Islet precursor cell (in vitro differentiated cells): ENCODE data around the gene KRTAP10-2.
"Not testable (repeated sequence)": the region's sequence is repeated elsewhere in the genome, so short reads cannot be mapped to it uniquely, and the experiment has no call there.

Experiments
- DNase-seq: peaks from one replicate; pipeline ENCODE4 v3.0.0-alpha.2; 2018

KRTAP10-2 gene

GRCh38 chr21:44566403-44566802 is 15.1 kb upstream of the KRTAP10-2 start:
- no peak for DNase-seq

- no peak for DNase-seq
Measured at GRCh38 chr21:44564886-44565598, 13.7 kb upstream of the KRTAP10-2 start.

GRCh38 chr21:44564099-44564498 is 12.8 kb upstream of the KRTAP10-2 start:
- DNase-seq: no peak

GRCh38 chr21:44558695-44559094 is 7.4 kb upstream of the KRTAP10-2 start, which contains the start of gene KRTAP10-3:
TSS of gene KRTAP10-3 (minus strand) at chr21:44558795. CDS start at chr21:44558715, 80 bp downstream.
- DNase-seq: no peak

- not testable (repeated sequence) for DNase-seq
Measured at GRCh38 chr21:44558329-44558675, 7.0 kb upstream of the KRTAP10-2 start.

GRCh38 chr21:44557491-44558328 is 6.4 kb upstream of the KRTAP10-2 start:
- no peak for DNase-seq

GRCh38 chr21:44556879-44557278 is 5.6 kb upstream of the KRTAP10-2 start:
- no peak for DNase-seq

- no peak for DNase-seq
Measured at GRCh38 chr21:44555200-44555875, 4.0 kb upstream of the KRTAP10-2 start.

GRCh38 chr21:44552681-44553080 is 1.4 kb upstream of the KRTAP10-2 start:
- DNase-seq: no peak

GRCh38 chr21:44552136-44552535 is 831 bp upstream of the KRTAP10-2 start:
- no peak for DNase-seq

GRCh38 chr21:44550807-44551206 is 498 bp downstream of the KRTAP10-2 start:
- peak; percentile 50 for DNase-seq

GRCh38 chr21:44550285-44550684 is 1.0 kb downstream of the KRTAP10-2 start:
- DNase-seq: peak; percentile 45

- DNase-seq: no peak
Measured at GRCh38 chr21:44549525-44550211, 1.6 kb downstream of the KRTAP10-2 start.

GRCh38 chr21:44548922-44549321 is 2.4 kb downstream of the KRTAP10-2 start:
- DNase-seq: peak; percentile 51

- DNase-seq: no peak
Measured at GRCh38 chr21:44548381-44548780, 2.9 kb downstream of the KRTAP10-2 start.

- DNase-seq: peak; percentile 31
Measured at GRCh38 chr21:44547656-44548331, 3.5 kb downstream of the KRTAP10-2 start.

GRCh38 chr21:44544566-44544965 is 6.7 kb downstream of the KRTAP10-2 start:
- DNase-seq: no peak

- no peak for DNase-seq
Measured at GRCh38 chr21:44542716-44543115, 8.6 kb downstream of the KRTAP10-2 start.

- no peak for DNase-seq
Measured at GRCh38 chr21:44540741-44541288, 10.5 kb downstream of the KRTAP10-2 start.

GRCh38 chr21:44539991-44540666 is 11.2 kb downstream of the KRTAP10-2 start, which contains the start of gene KRTAP10-1:
TSS of gene KRTAP10-1 (minus strand) at chr21:44540195. CDS start at chr21:44540150, 45 bp downstream.
- DNase-seq: peak; percentile 49

GRCh38 chr21:44539046-44539445 is 12.3 kb downstream of the KRTAP10-2 start:
- no peak for DNase-seq
